Measurements from ENCODE around the gene RABGAP1L. TPM values are rescaled to one million over a fixed set of nuclear protein-coding genes. Genes with fewer than 3 reads are reported as not detected.

Gene RABGAP1L
- total and polyA plus RNA-seq, 10 donors, result 30.3 to 125 (median 77.7) TPM

GRCh38 chr1:174358786-174359453 is 199.6 kb downstream of the RABGAP1L start:
- Histone ChIP-seq H3K36me3 (peaks cover 0 to 8% (median 0%) of the 10 kb centered on the region in 6 donors), H3K27ac (no peak overlapping the region), H3K9me3 (peaks cover 0 to 2% (median 0%) of the 10 kb centered on the region in 8 donors), H3K4me1 (peaks cover 0 to 4% (median 0%) of the 10 kb centered on the region in 6 donors), H3K4me3 (no peak overlapping the region), H3K27me3 (replicated peaks in 1 of 7) (no peaks in the 10 kb centered on the region)
- 84 to 95% (median 88%) methylated on average over 6 of the region's 6 CpGs for WGBS, 5 donors
- DNase-seq, result no peak
- intact Hi-C loops (cut with DNase I; ENCODE audit: low total_unique reads), result no loop called here
- TF ChIP-seq CTCF (IDR thresholded peaks at IDR 0.05 in 8 of 11, conservative IDR thresholded peaks at IDR 0.05 in 3 of 11), result no peak
- no peak for TF ChIP-seq POLR2A (IDR thresholded peaks at IDR 0.05)
- no peak for TF ChIP-seq POLR2AphosphoS5 (IDR thresholded peaks at IDR 0.05)

- H3K27me3 ChIP-seq (replicated peaks in 1 of 7), result no peaks in the 10 kb centered on the region
- no peak for DNase-seq
- peaks cover 0 to 2% (median 0%) of the 10 kb centered on the region in 8 donors for H3K9me3 ChIP-seq
- no peak overlapping the region for H3K4me3 ChIP-seq
- no peak overlapping the region for H3K27ac ChIP-seq
- H3K4me1 ChIP-seq, result peaks cover 0 to 4% (median 0%) of the 10 kb centered on the region in 6 donors
- WGBS, 5 donors, result 85 to 92% (median 87%) methylated on average over 2 of the region's 2 CpGs
- TF ChIP-seq POLR2A (IDR thresholded peaks at IDR 0.05) (no peak), CTCF (IDR thresholded peaks at IDR 0.05 in 8 of 11, conservative IDR thresholded peaks at IDR 0.05 in 3 of 11) (no peak), POLR2AphosphoS5 (IDR thresholded peaks at IDR 0.05) (no peak)
- intact Hi-C loops (cut with DNase I; ENCODE audit: low total_unique reads), result no loop called here
- peaks cover 0 to 8% (median 0%) of the 10 kb centered on the region in 6 donors for H3K36me3 ChIP-seq
Measured at GRCh38 chr1:174359454-174359805, 200.1 kb downstream of the RABGAP1L start.

GRCh38 chr1:174364996-174365736 is 205.8 kb downstream of the RABGAP1L start:
- no peaks in the 10 kb centered on the region for H3K4me1 ChIP-seq
- no peak overlapping the region for H3K4me3 ChIP-seq
- H3K27ac ChIP-seq, result no peak overlapping the region
- H3K36me3 ChIP-seq, result peaks cover 0 to 4% (median 0%) of the 10 kb centered on the region in 6 donors
- DNase-seq, result no peak
- TF ChIP-seq POLR2AphosphoS5 (IDR thresholded peaks at IDR 0.05) (no peak), POLR2A (IDR thresholded peaks at IDR 0.05) (no peak), CTCF (IDR thresholded peaks at IDR 0.05 in 8 of 11, conservative IDR thresholded peaks at IDR 0.05 in 3 of 11) (no peak)
- H3K9me3 ChIP-seq, result no peaks in the 10 kb centered on the region
- 93 to 97% (median 96%) methylated on average over 8 of the region's 8 CpGs for WGBS, 5 donors
- intact Hi-C loops (cut with DNase I; ENCODE audit: low total_unique reads), result no loop called here
- H3K27me3 ChIP-seq (replicated peaks in 1 of 7), result no peaks in the 10 kb centered on the region

GRCh38 chr1:174366946-174367345 is 207.6 kb downstream of the RABGAP1L start:
- H3K27me3 ChIP-seq (replicated peaks in 1 of 7), result no peaks in the 10 kb centered on the region
- peaks cover 0 to 4% (median 0%) of the 10 kb centered on the region in 6 donors for H3K36me3 ChIP-seq
- H3K9me3 ChIP-seq, result no peaks in the 10 kb centered on the region
- TF ChIP-seq CTCF (IDR thresholded peaks at IDR 0.05 in 8 of 11, conservative IDR thresholded peaks at IDR 0.05 in 3 of 11) (no peak), POLR2AphosphoS5 (IDR thresholded peaks at IDR 0.05) (no peak), POLR2A (IDR thresholded peaks at IDR 0.05) (no peak)
- DNase-seq, result no peak
- H3K4me1 ChIP-seq, result no peaks in the 10 kb centered on the region
- H3K27ac ChIP-seq, result no peak overlapping the region
- no peak overlapping the region for H3K4me3 ChIP-seq
- intact Hi-C loops (cut with DNase I; ENCODE audit: low total_unique reads), result no loop called here
- WGBS, 5 donors, result 69 to 84% (median 81%) methylated on average over 3 of the region's 3 CpGs

All from spleen (tissue), 11 donors.